ENCODE measurements around the gene EML6.

- TF ChIP-seq RARB (CRISPR knock-in tag; IDR thresholded peaks at IDR 0.05) (no peak), CHD2 (IDR thresholded peaks at IDR 0.05; ENCODE audit: low read length, partially characterized antibody) (no peak), ZFP36 (IDR thresholded peaks at IDR 0.05; ENCODE audit: borderline replicate concordance, partially characterized antibody) (no peak), CTCF (IDR thresholded peaks at IDR 0.05) (no peak), CEBPB (IDR thresholded peaks at IDR 0.05) (no peak), HOXA7 (CRISPR knock-in tag; IDR thresholded peaks at IDR 0.05) (no peak), POLR2A (IDR thresholded peaks at IDR 0.05; ENCODE audit: low read length) (no peak), RCOR1 (IDR thresholded peaks at IDR 0.05; ENCODE audit: low read depth, low read length) (no peak), EP300 (IDR thresholded peaks at IDR 0.05) (no peak), ELK1 (IDR thresholded peaks at IDR 0.05; ENCODE audit: low read depth, low read length) (no peak), FOSL2 (IDR thresholded peaks at IDR 0.05) (no peak), FOSL2 (CRISPR knock-in tag; IDR thresholded peaks at IDR 0.05) (no peak)
These were observed 256.0 kb downstream of the EML6 start for GRCh38 chr2:54979321-54980044.

Measured in A549 (cell line).